Measurements from ENCODE around the gene FAM9C.

Gene FAM9C

DNA sequence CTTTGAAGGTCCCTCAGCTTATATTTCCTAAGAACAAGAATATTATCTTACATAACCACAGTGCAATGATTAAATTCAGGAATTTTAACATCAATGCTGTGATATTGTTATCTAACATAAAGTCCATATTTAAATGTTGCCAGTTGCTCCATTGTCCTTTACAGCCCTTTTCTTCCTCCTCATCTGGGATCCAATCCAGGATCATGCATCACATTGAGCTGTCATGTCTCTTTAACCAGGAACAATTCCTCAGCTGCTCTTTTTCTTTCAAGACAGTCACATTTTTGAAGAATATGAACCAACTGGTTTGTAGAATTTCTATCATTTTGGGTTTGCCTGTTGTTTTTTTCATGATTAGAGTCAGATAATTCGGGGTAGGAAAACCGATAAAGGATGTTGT, 57.5 kb downstream of the FAM9C start:
- in situ Hi-C loops (cut with HindIII; ENCODE audit: low sequenced_read_pairs): no loop called here

DNA sequence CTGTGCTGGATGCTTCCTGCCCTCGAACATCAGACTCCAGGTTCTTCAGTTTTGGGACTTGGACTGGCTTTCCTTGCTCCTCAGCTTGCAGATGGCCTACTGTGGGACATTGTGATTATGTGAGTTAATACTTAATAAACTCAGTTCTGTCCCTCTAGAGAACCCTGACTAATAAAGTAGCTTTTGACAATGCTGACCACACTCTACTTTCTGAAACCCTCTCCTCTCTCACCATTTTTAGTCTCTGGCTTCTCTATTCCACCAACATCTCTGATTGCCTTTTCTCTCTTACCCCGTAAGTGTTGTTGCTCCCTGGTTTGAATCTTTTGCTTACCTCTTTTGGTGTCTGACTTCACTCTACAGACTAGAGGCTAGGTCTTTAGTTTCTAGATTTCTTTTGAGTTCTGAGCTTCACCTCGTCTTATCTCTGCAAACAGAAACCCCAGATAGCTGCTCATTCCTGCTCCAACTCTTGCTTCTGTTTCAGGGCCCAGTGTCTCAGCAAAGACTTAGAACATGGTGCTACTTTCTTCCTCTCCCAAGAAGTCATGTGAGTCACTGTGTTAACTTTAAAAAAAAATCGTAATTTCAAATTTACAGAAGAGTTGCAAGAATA, 58.1 kb downstream of the FAM9C start:
- in situ Hi-C loops (cut with HindIII; ENCODE audit: low sequenced_read_pairs): no loop called here

All from endothelial cell of hepatic sinusoid (primary cell).